Activated T-helper 17 cell treated with anti-CD3 and anti-CD28 coated beads, Interleukin-2, amount 50 U/mL, for 72 hours (primary cell): ENCODE measurements around the gene CST5. TPM values are rescaled to one million over a fixed set of nuclear protein-coding genes. Genes with fewer than 3 reads are reported as not detected.
"Not testable (repeated sequence)": the region's sequence is repeated elsewhere in the genome, so short reads cannot be mapped to it uniquely, and the experiment has no call there.

ENCODE experiments used
- ATAC-seq: fragments of 150-1000 bp; cut with Tn5 transposase; replicated peaks from 2 replicates; pipeline ENCODE4 v1.10.0; 2021; ENCODE audit warnings: mild to moderate bottlenecking, moderate library complexity
- H3K27ac Mint-ChIP-seq: one replicate; pipeline ENCODE4 v1.8.0; 2022; ENCODE audit warnings: mixed read lengths
- H3K27me3 Mint-ChIP-seq: one replicate; pipeline ENCODE4 v1.8.0; 2022; ENCODE audit warnings: mixed read lengths
- H3K36me3 Mint-ChIP-seq: one replicate; pipeline ENCODE4 v1.8.0; 2022; ENCODE audit warnings: low read depth, mild to moderate bottlenecking, mixed read lengths
- H3K4me1 Mint-ChIP-seq: one replicate; pipeline ENCODE4 v1.8.0; 2022; ENCODE audit warnings: mixed read lengths
- H3K4me3 Mint-ChIP-seq: one replicate; pipeline ENCODE4 v1.8.0; 2022; ENCODE audit warnings: mild to moderate bottlenecking, mixed read lengths
- H3K9me3 Mint-ChIP-seq: one replicate; pipeline ENCODE4 v1.8.0; 2022; ENCODE audit warnings: mixed read lengths
- total RNA-seq, 2 donors: library from RNA; stranded (reverse); gene quantifications; one replicate each; pipeline ENCODE4 v1.2.3, GENCODE V29; 2022

The CST5 gene
- total RNA-seq, 2 donors from 2014 or later: not detected

GRCh38 chr20:23832775-23833513 lies 46.6 kb downstream of the CST5 start:
- ATAC-seq: no peak
- H3K9me3 Mint-ChIP-seq: no peaks in the 10 kb centered on the region
- H3K27ac Mint-ChIP-seq: no peak overlapping the region
- no peak overlapping the region for H3K4me3 Mint-ChIP-seq
- no peaks in the 10 kb centered on the region for H3K36me3 Mint-ChIP-seq
- no peaks in the 10 kb centered on the region for H3K4me1 Mint-ChIP-seq
- H3K27me3 Mint-ChIP-seq: peaks cover 14% of the 10 kb centered on the region

GRCh38 chr20:23831961-23832360 lies 47.6 kb downstream of the CST5 start:
- H3K36me3 Mint-ChIP-seq, H3K27ac Mint-ChIP-seq, H3K4me3 Mint-ChIP-seq, H3K9me3 Mint-ChIP-seq, ATAC-seq, H3K4me1 Mint-ChIP-seq: not testable (repeated sequence)
- peaks cover 14% of the 10 kb centered on the region for H3K27me3 Mint-ChIP-seq

GRCh38 chr20:23826541-23827021 lies 53.0 kb downstream of the CST5 start, which contains the start of gene CST2:
Gene CST2 (minus strand): TSS chr20:23826729. CDS start chr20:23826660, 69 bp downstream.
- Mint-ChIP-seq H3K4me1 (no peaks in the 10 kb centered on the region), H3K4me3 (no peak within 1 kb of the TSS), H3K9me3 (no peaks in the 10 kb centered on the region), H3K27me3 (peaks cover 11% of the 10 kb centered on the region), H3K27ac (no peak within 1 kb of the TSS), H3K36me3 (no peaks in the 10 kb centered on the region)
- no peak for ATAC-seq

Other genes with a start within 250 kb of the CST5 start
- not detected for gene CST3, start 241.8 kb downstream of the CST5 start, total RNA-seq
- not detected for gene CST4, start 190.7 kb downstream of the CST5 start, total RNA-seq
- gene CST1, start 128.8 kb downstream of the CST5 start, total RNA-seq: not detected
- not detected for gene CST2, start 53.0 kb downstream of the CST5 start, total RNA-seq
- not detected for gene GGTLC1, start 109.0 kb upstream of the CST5 start, total RNA-seq